ENCODE measurements around the gene CPNE5. TPM values are rescaled to one million over a fixed set of nuclear protein-coding genes. Genes with fewer than 3 reads are reported as not detected.

The CPNE5 gene
- polyA plus RNA-seq, 2 of the 4 experiments (the other 2 are of a cell fraction): 0.03 to 0.13 TPM

GRCh38 chr6:36793913-36794712 is 45.1 kb downstream of the CPNE5 start:
- 67% methylated on average over 18 of the region's 19 CpGs for WGBS (ENCODE audit: missing lambda C conversion rate)
- Histone ChIP-seq H3K9me3 (no peaks in the 10 kb centered on the region), H3K4me2 (no peak overlapping the region), H3K27ac (no peak overlapping the region), H3K4me1 (no peaks in the 10 kb centered on the region), H3K4me3 (no peak overlapping the region)
- ChIA-PET CTCF (interaction anchor here (4.6 kb wide), 1 partner anchor 27 kb away, joined by 22 read pairs; no protein-coding TSS in a partner anchor), POLR2A (no interaction called here)
- ATAC-seq (no peak), FAIRE-seq (no peak), DNase-seq (ENCODE audit: low read depth in 1 of 2, low spot score in 1 of 2) (no peak)
- no peak for TF ChIP-seq RNF2 (IDR thresholded peaks at IDR 0.05; ENCODE audit: borderline replicate concordance, low read depth)
- TF ChIP-seq FOSL2 (IDR thresholded peaks at IDR 0.05): no peak
- no peak for TF ChIP-seq FOSL2 (CRISPR knock-in tag; IDR thresholded peaks at IDR 0.05)
- no peak for TF ChIP-seq ESRRA (IDR thresholded peaks at IDR 0.05; ENCODE audit: borderline replicate concordance, low read length)
- no peak for TF ChIP-seq TP53 (CRISPR knock-in tag; IDR thresholded peaks at IDR 0.05)
- no peak for TF ChIP-seq REST (IDR thresholded peaks at IDR 0.05)
- no peak for TF ChIP-seq CEBPB (IDR thresholded peaks at IDR 0.05)
- TF ChIP-seq ZSCAN20 (CRISPR knock-in tag; IDR thresholded peaks at IDR 0.05): no peak
- TF ChIP-seq ELK1 (IDR thresholded peaks at IDR 0.05; ENCODE audit: low read depth, low read length): no peak
- TF ChIP-seq RAD21 (conservative IDR thresholded peaks at IDR 0.05 in 1 of 2, IDR thresholded peaks at IDR 0.05 in 1 of 2): no peak
- no peak for TF ChIP-seq CHD2 (IDR thresholded peaks at IDR 0.05; ENCODE audit: low read length, partially characterized antibody)
- no peak for TF ChIP-seq CBX2 (IDR thresholded peaks at IDR 0.05; ENCODE audit: borderline replicate concordance, low read depth)
- no peak for TF ChIP-seq NFE2L2 (conservative IDR thresholded peaks at IDR 0.05; ENCODE audit: low read length)
- no peak for TF ChIP-seq RFX5 (IDR thresholded peaks at IDR 0.05)
- no peak for TF ChIP-seq FOSB (CRISPR knock-in tag; IDR thresholded peaks at IDR 0.05)

- ChIA-PET CTCF (interaction anchor here (1.0 to 4.6 kb wide), 2 partner anchors 27 to 73 kb away, joined by 3 to 22 read pairs; no protein-coding TSS in a partner anchor), POLR2A (no interaction called here)
- H3K4me1 ChIP-seq: no peaks in the 10 kb centered on the region
- H3K4me3 ChIP-seq: no peak overlapping the region
- H3K9me3 ChIP-seq: no peaks in the 10 kb centered on the region
- H3K27ac ChIP-seq: no peak overlapping the region
- DNase-seq (ENCODE audit: low read depth in 1 of 2, low spot score in 1 of 2) (no peak), ATAC-seq (no peak), FAIRE-seq (no peak)
- 61% methylated on average over 6 of the region's 9 CpGs for WGBS (ENCODE audit: missing lambda C conversion rate)
- no peak for TF ChIP-seq PHF8 (IDR thresholded peaks at IDR 0.05; ENCODE audit: borderline replicate concordance, low read depth)
- TF ChIP-seq GATA3 (IDR thresholded peaks at IDR 0.05; ENCODE audit: borderline replicate concordance): no peak
- TF ChIP-seq SMC3 (IDR thresholded peaks at IDR 0.05): no peak
- TF ChIP-seq EHMT2 (IDR thresholded peaks at IDR 0.05; ENCODE audit: low read depth): no peak
- TF ChIP-seq HOXB5 (CRISPR knock-in tag; IDR thresholded peaks at IDR 0.05): no peak
- TF ChIP-seq FOXS1 (CRISPR knock-in tag; IDR thresholded peaks at IDR 0.05): no peak
- no peak for TF ChIP-seq HEYL (CRISPR knock-in tag; IDR thresholded peaks at IDR 0.05)
- TF ChIP-seq ESRRA (IDR thresholded peaks at IDR 0.05; ENCODE audit: borderline replicate concordance, low read length): no peak
- H3K4me2 ChIP-seq: no peak overlapping the region
Observed at GRCh38 chr6:36793296-36793912, 45.8 kb downstream of the CPNE5 start.
